Astrocyte (in vitro differentiated cells and primary cell): ENCODE results near the gene CACNA2D1. TPM values are rescaled to one million over a fixed set of nuclear protein-coding genes. Genes with fewer than 3 reads are reported as not detected.
A peak's percentile ranks its signal among the peaks of the same experiment; 100 is the strongest.

Source experiments
- DNase-seq: peaks from one replicate; pipeline ENCODE4 v3.0.0-alpha.2; 2010; ENCODE audit warnings: low read depth
- FAIRE-seq: peaks from 2 replicates; lab custom pipeline; 2011; peaks lifted over from hg19 to GRCh38; lab: Jason Lieb, UNC
- H2AFZ ChIP-seq: 2 replicates; pipeline ENCODE4 v1.6.0; 2012; ENCODE audit warnings: low read depth, low read length, inconsistent platforms
- H3K27ac ChIP-seq: 2 replicates; pipeline ENCODE4 v1.5.1; 2011; ENCODE audit warnings: low read depth, low read length, inconsistent platforms
- H3K27me3 ChIP-seq: 2 replicates; pipeline ENCODE4 v1.6.0; 2011; ENCODE audit warnings: low read length, inconsistent platforms; ENCODE audit not compliant: insufficient read depth
- H3K36me3 ChIP-seq: 2 replicates; pipeline ENCODE4 v1.5.1; 2011; ENCODE audit warnings: low read length, inconsistent platforms; ENCODE audit not compliant: insufficient read depth
- H3K4me1 ChIP-seq: 2 replicates; pipeline ENCODE4 v1.5.1; 2011; ENCODE audit warnings: low read length, inconsistent platforms; ENCODE audit not compliant: insufficient read depth
- H3K4me2 ChIP-seq: 2 replicates; pipeline ENCODE4 v1.6.0; 2012; ENCODE audit warnings: low read length, inconsistent platforms
- H3K4me3 ChIP-seq: 2 replicates; pipeline ENCODE4 v1.5.1; 2011; ENCODE audit warnings: low read depth, mild to moderate bottlenecking, low read length, inconsistent platforms; ENCODE audit not compliant: insufficient read depth
- H3K79me2 ChIP-seq: 2 replicates; pipeline ENCODE4 v1.6.0; 2012; ENCODE audit warnings: mild to moderate bottlenecking, low read length, inconsistent platforms; ENCODE audit not compliant: insufficient read depth
- H3K9ac ChIP-seq: 2 replicates; pipeline ENCODE4 v1.6.0; 2012; ENCODE audit warnings: mild to moderate bottlenecking, low read length, inconsistent platforms
- H3K9me3 ChIP-seq: 2 replicates; pipeline ENCODE4 v1.5.1; 2012; ENCODE audit warnings: low read depth, mild to moderate bottlenecking, low read length, inconsistent platforms; ENCODE audit not compliant: insufficient read depth
- H4K20me1 ChIP-seq: 2 replicates; pipeline ENCODE4 v1.6.0; 2012; ENCODE audit warnings: low read length, inconsistent platforms; ENCODE audit not compliant: insufficient read depth
- H3K27ac Mint-ChIP-seq: one replicate; pipeline ENCODE4 v1.8.0; 2021; ENCODE audit warnings: mild to moderate bottlenecking, mixed read lengths; ENCODE audit not compliant: unreplicated experiment
- H3K27me3 Mint-ChIP-seq: one replicate; pipeline ENCODE4 v1.8.0; 2021; ENCODE audit warnings: low read depth, mixed read lengths; ENCODE audit not compliant: unreplicated experiment
- H3K36me3 Mint-ChIP-seq: one replicate; pipeline ENCODE4 v1.8.0; 2021; ENCODE audit warnings: low read depth, mixed read lengths; ENCODE audit not compliant: unreplicated experiment
- H3K4me1 Mint-ChIP-seq: one replicate; pipeline ENCODE4 v1.8.0; 2021; ENCODE audit warnings: low read depth, mixed read lengths; ENCODE audit not compliant: unreplicated experiment
- H3K4me3 Mint-ChIP-seq: one replicate; pipeline ENCODE4 v1.8.0; 2021; ENCODE audit warnings: mild to moderate bottlenecking, moderate library complexity, mixed read lengths; ENCODE audit not compliant: unreplicated experiment
- H3K9me3 Mint-ChIP-seq: one replicate; pipeline ENCODE4 v1.8.0; 2021; ENCODE audit warnings: mild to moderate bottlenecking, mixed read lengths; ENCODE audit not compliant: unreplicated experiment
- CTCF ChIP-seq: IDR thresholded peaks from 2 replicates; pipeline ENCODE4 v1.5.1; 2011; ENCODE audit warnings: low read depth, mild to moderate bottlenecking, inconsistent platforms, low read length, moderate library complexity; ENCODE audit not compliant: insufficient read depth
- EZH2 ChIP-seq: IDR thresholded peaks from 2 replicates; pipeline ENCODE4 v1.6.1; 2012; ENCODE audit warnings: mild to moderate bottlenecking, low read length, inconsistent platforms; ENCODE audit not compliant: insufficient read depth
- total RNA-seq: library from RNA; stranded (reverse); gene quantifications from 2 replicates; pipeline ENCODE4 v1.2.1, GENCODE V29; 2021

The CACNA2D1 gene
- total RNA-seq, 1 donor from 2014 or later: 53.4 TPM

GRCh38 chr7:82335927-82336326, 107.7 kb downstream of the CACNA2D1 start:
- H3K27me3 Mint-ChIP-seq: no peaks in the 10 kb centered on the region
- peaks cover 2% of the 10 kb centered on the region for H3K36me3 Mint-ChIP-seq
- no peak overlapping the region for H3K27ac ChIP-seq
- H4K20me1 ChIP-seq: peaks cover 4% of the 10 kb centered on the region
- no peaks in the 10 kb centered on the region for H3K4me1 ChIP-seq
- no peak overlapping the region for H3K4me3 Mint-ChIP-seq
- H3K4me3 ChIP-seq: no peak overlapping the region
- H3K79me2 ChIP-seq: no peaks in the 10 kb centered on the region
- H3K9me3 ChIP-seq: no peaks in the 10 kb centered on the region
- H3K9ac ChIP-seq: no peak overlapping the region
- H2AFZ ChIP-seq: no peak overlapping the region
- H3K27ac Mint-ChIP-seq: no peak overlapping the region
- no peak for TF ChIP-seq EZH2
- no peak for TF ChIP-seq CTCF
- H3K27me3 ChIP-seq: no peaks in the 10 kb centered on the region
- peaks cover 2% of the 10 kb centered on the region for H3K9me3 Mint-ChIP-seq
- H3K36me3 ChIP-seq: no peaks in the 10 kb centered on the region
- H3K4me2 ChIP-seq: no peak overlapping the region
- peaks cover 3% of the 10 kb centered on the region for H3K4me1 Mint-ChIP-seq
- DNase-seq (peak; percentile 14), FAIRE-seq (no peak)

- no peaks in the 10 kb centered on the region for H3K27me3 Mint-ChIP-seq
- FAIRE-seq: no peak
Measured at GRCh38 chr7:82335001-82335400, 108.6 kb downstream of the CACNA2D1 start.

More at GRCh38 chr7:82335001-82335400, 108.6 kb downstream of the CACNA2D1 start:
- H3K36me3 Mint-ChIP-seq: peaks cover 2% of the 10 kb centered on the region
- no peak overlapping the region for H3K27ac ChIP-seq
- no peaks in the 10 kb centered on the region for H3K36me3 ChIP-seq
- H3K4me3 ChIP-seq: no peak overlapping the region
- H3K4me2 ChIP-seq: no peak overlapping the region
- DNase-seq: no peak
- no peak overlapping the region for H3K9ac ChIP-seq
- H3K4me1 Mint-ChIP-seq: peaks cover 3% of the 10 kb centered on the region
- H3K27me3 ChIP-seq: no peaks in the 10 kb centered on the region
- no peaks in the 10 kb centered on the region for H3K4me1 ChIP-seq
- H3K27ac Mint-ChIP-seq: no peak overlapping the region
- H3K9me3 Mint-ChIP-seq: peaks cover 2% of the 10 kb centered on the region
- no peak overlapping the region for H2AFZ ChIP-seq
- TF ChIP-seq CTCF (no peak), EZH2 (no peak)
- H3K9me3 ChIP-seq: no peaks in the 10 kb centered on the region
- H3K79me2 ChIP-seq: no peaks in the 10 kb centered on the region
- no peak overlapping the region for H3K4me3 Mint-ChIP-seq
- peaks cover 4% of the 10 kb centered on the region for H4K20me1 ChIP-seq
